OCI-LY3 (cell line): ENCODE data around the gene ATG4A.

Experiments
- H2AFZ ChIP-seq: fragments of 200-600, 300-600 bp; shearing (Covaris generic); 2 replicates; pipeline ENCODE4 v1.6.0; 2014; ENCODE audit warnings: antibody characterized with exemption, low read depth, low read length
- H3K27ac ChIP-seq: fragments of 200-600, 300-600 bp; sonication (generic); 2 replicates; pipeline ENCODE4 v1.5.1; 2014; ENCODE audit warnings: mild to moderate bottlenecking, low read length, moderate library complexity, mixed read lengths
- H3K27me3 ChIP-seq: fragments of 200-600, 300-600 bp; sonication (generic); 2 replicates; pipeline ENCODE4 v1.6.1; 2014; ENCODE audit warnings: low read depth, low read length, mixed read lengths
- H3K36me3 ChIP-seq: fragments of 200-600, 300-600 bp; sonication (generic); replicated peaks from 2 replicates; pipeline ENCODE3; 2014; ENCODE audit warnings: low read depth, low read length, mixed read lengths
- H3K4me1 ChIP-seq: fragments of 300-600, 200-600 bp; sonication (generic); 2 replicates; pipeline ENCODE4 v1.6.1; 2014; ENCODE audit warnings: low read length, mixed read lengths
- H3K4me2 ChIP-seq: fragments of 200-600, 300-600 bp; sonication (generic); 2 replicates; pipeline ENCODE4 v1.6.1; 2014; ENCODE audit warnings: low read length, mixed read lengths
- H3K4me3 ChIP-seq: fragments of 300-600, 200-600 bp; sonication (generic); 2 replicates; pipeline ENCODE4 v1.5.1; 2014; ENCODE audit warnings: antibody characterized with exemption, mild to moderate bottlenecking, low read length, moderate library complexity
- H3K79me2 ChIP-seq: fragments of 300-600, 200-600 bp; shearing (Covaris generic); 2 replicates; pipeline ENCODE4 v1.6.1; 2014; ENCODE audit warnings: mild to moderate bottlenecking, low read length, mixed read lengths
- H3K9ac ChIP-seq: fragments of 300-600, 200-600 bp; shearing (Covaris generic); 2 replicates; pipeline ENCODE4 v1.6.0; 2014; ENCODE audit warnings: mild to moderate bottlenecking, low read length, moderate library complexity
- H3K9me3 ChIP-seq: fragments of 200-600, 300-600 bp; shearing (Covaris generic); 2 replicates; pipeline ENCODE4 v1.6.1; 2014; ENCODE audit warnings: low read length, mixed read lengths; ENCODE audit not compliant: insufficient read depth
- H4K20me1 ChIP-seq: fragments of 200-600, 300-600 bp; sonication (generic); 2 replicates; pipeline ENCODE4 v1.6.1; 2016; ENCODE audit warnings: low read length, mixed read lengths; ENCODE audit not compliant: insufficient read depth
- CTCF ChIP-seq: fragments of 200-600, 300-600 bp; sonication (generic); IDR thresholded peaks from 2 replicates; pipeline ENCODE4 v1.5.1; 2014; ENCODE audit warnings: antibody characterized with exemption, low read length, low read depth
- EZH2phosphoT487 ChIP-seq: fragments of 200-600 bp; shearing (Covaris generic); IDR thresholded peaks from 2 replicates; pipeline ENCODE4 v1.6.1; 2018; ENCODE audit warnings: antibody characterized with exemption, mixed run types, low read depth

ATG4A gene

GRCh38 chrX:108091264-108091877, at the start of gene ATG4A, which contains the start of gene PSMD10:
ATG4A (plus strand) TSS chrX:108091778; CDS start chrX:108091827, 49 bp downstream.
PSMD10 (minus strand) TSS chrX:108091542; CDS start chrX:108091520, 22 bp downstream.
- TF ChIP-seq CTCF (no peak), EZH2phosphoT487 (no peak)
- Histone ChIP-seq H3K4me3 (peak within 1 kb of the TSS; percentile 99), H3K9me3 (no peaks in the 10 kb centered on the region), H2AFZ (peak within 1 kb of the TSS; percentile 81), H4K20me1 (no peaks in the 10 kb centered on the region), H3K4me2 (peak within 1 kb of the TSS; percentile 93), H3K27ac (peak within 1 kb of the TSS; percentile 69), H3K4me1 (peaks cover 7% of the 10 kb centered on the region), H3K9ac (peak within 1 kb of the TSS; percentile 91), H3K36me3 (peaks cover 4% of the 10 kb centered on the region), H3K79me2 (peaks cover 23% of the 10 kb centered on the region), H3K27me3 (no peaks in the 10 kb centered on the region)

- H3K36me3 ChIP-seq = no peaks in the 10 kb centered on the region
- no peaks in the 10 kb centered on the region for H3K4me1 ChIP-seq
- H3K4me3 ChIP-seq = no peak within 1 kb of the TSS
- H3K9me3 ChIP-seq = no peaks in the 10 kb centered on the region
- H4K20me1 ChIP-seq = no peaks in the 10 kb centered on the region
- TF ChIP-seq CTCF = no peak
- no peak within 1 kb of the TSS for H3K27ac ChIP-seq
- H3K9ac ChIP-seq = no peak within 1 kb of the TSS
- H2AFZ ChIP-seq = no peak within 1 kb of the TSS
- H3K27me3 ChIP-seq = no peaks in the 10 kb centered on the region
- H3K79me2 ChIP-seq = no peaks in the 10 kb centered on the region
- no peak within 1 kb of the TSS for H3K4me2 ChIP-seq
Measured at GRCh38 chrX:108044554-108045256, 46.9 kb upstream of the ATG4A start, which contains the start of gene VSIG1. VSIG1 (plus strand) TSS chrX:108045065; CDS start chrX:108045131, 66 bp downstream.

GRCh38 chrX:108049649-108050048, 41.9 kb upstream of the ATG4A start:
- no peak overlapping the region for H3K27ac ChIP-seq
- H3K79me2 ChIP-seq = no peaks in the 10 kb centered on the region
- no peak for TF ChIP-seq CTCF
- no peak for TF ChIP-seq EZH2phosphoT487
- no peaks in the 10 kb centered on the region for H3K9me3 ChIP-seq
- no peaks in the 10 kb centered on the region for H4K20me1 ChIP-seq
- H3K4me1 ChIP-seq = peaks cover 4% of the 10 kb centered on the region; the same call in 1 of the 2 replicates
- H3K4me3 ChIP-seq = no peak overlapping the region
- H2AFZ ChIP-seq = no peak overlapping the region
- H3K9ac ChIP-seq = no peak overlapping the region
- H3K36me3 ChIP-seq = no peaks in the 10 kb centered on the region
- H3K27me3 ChIP-seq = no peaks in the 10 kb centered on the region
- H3K4me2 ChIP-seq = no peak overlapping the region

GRCh38 chrX:108053218-108053617, 38.4 kb upstream of the ATG4A start:
- Histone ChIP-seq H3K4me2 (no peak overlapping the region), H3K27me3 (no peaks in the 10 kb centered on the region), H3K36me3 (no peaks in the 10 kb centered on the region), H3K9ac (no peak overlapping the region), H3K4me3 (no peak overlapping the region), H3K79me2 (no peaks in the 10 kb centered on the region), H3K27ac (no peak overlapping the region), H3K4me1 (peaks cover 4% of the 10 kb centered on the region; the same call in 1 of the 2 replicates), H4K20me1 (no peaks in the 10 kb centered on the region), H3K9me3 (no peaks in the 10 kb centered on the region), H2AFZ (no peak overlapping the region)
- TF ChIP-seq EZH2phosphoT487 (no peak), CTCF (no peak)
